GM23338 (cell line): ENCODE data around the gene PRAMEF14. TPM values are rescaled to one million over a fixed set of nuclear protein-coding genes. Genes with fewer than 3 reads are reported as not detected.
A peak's percentile ranks its signal among the peaks of the same experiment; 100 is the strongest.
"Not testable (repeated sequence)": the region's sequence is repeated elsewhere in the genome, so short reads cannot be mapped to it uniquely, and the experiment has no call there.

Experiments
- ATAC-seq: fragments of 200-7000 bp; cut with Tn5 transposase; 3 replicates; pipeline ENCODE4 v1.9.1; 2020
- DNase-seq: peaks from one replicate; pipeline ENCODE4 v3.0.0-alpha.2; 2015; ENCODE audit warnings: low spot score
- H2AFZ ChIP-seq: fragments of 200-600 bp; sonication (generic); 2 replicates; pipeline ENCODE4 v1.8.0; 2016; ENCODE audit warnings: antibody characterized with exemption, mild to moderate bottlenecking, moderate library complexity
- H3F3A ChIP-seq: fragments of 200-600 bp; sonication (generic); replicated peaks from 2 replicates; pipeline ENCODE4 v1.8.0; 2017; ENCODE audit warnings: antibody characterized with exemption, mixed run types, low read depth
- H3K27ac ChIP-seq: fragments of 200-600 bp; sonication (generic); 2 replicates; pipeline ENCODE4 v1.6.1; 2016; ENCODE audit warnings: low read depth
- H3K27me3 ChIP-seq: fragments of 200-600 bp; sonication (generic); 2 replicates; pipeline ENCODE4 v1.8.0; 2016; ENCODE audit warnings: mild to moderate bottlenecking, mixed run types, moderate library complexity; ENCODE audit not compliant: insufficient read depth
- H3K36me3 ChIP-seq: fragments of 200-600 bp; sonication (generic); 2 replicates; pipeline ENCODE4 v1.8.0; 2016; ENCODE audit warnings: mild to moderate bottlenecking; ENCODE audit not compliant: insufficient read depth
- H3K4me1 ChIP-seq: fragments of 200-600 bp; sonication (generic); 2 replicates; pipeline ENCODE4 v1.8.0; 2016; ENCODE audit warnings: mild to moderate bottlenecking, moderate library complexity; ENCODE audit not compliant: insufficient read depth
- H3K4me2 ChIP-seq: fragments of 200-600 bp; sonication (generic); 2 replicates; pipeline ENCODE4 v1.7.1; 2017; ENCODE audit warnings: mixed run types
- H3K4me3 ChIP-seq: fragments of 200-600 bp; sonication (generic); 2 replicates; pipeline ENCODE4 v1.6.1; 2016; ENCODE audit warnings: mixed run types
- H3K79me2 ChIP-seq: fragments of 200-600 bp; sonication (generic); replicated peaks from 2 replicates; pipeline ENCODE4 v1.8.0; 2017; ENCODE audit warnings: mild to moderate bottlenecking; ENCODE audit not compliant: insufficient read depth
- H3K9me2 ChIP-seq: fragments of 200-600 bp; sonication (generic); 2 replicates; pipeline ENCODE4 v1.8.0; 2017; ENCODE audit not compliant: insufficient read depth
- H4K20me1 ChIP-seq: fragments of 200-600 bp; sonication (generic); replicated peaks from 2 replicates; pipeline ENCODE4 v1.8.0; 2017; ENCODE audit warnings: mild to moderate bottlenecking; ENCODE audit not compliant: insufficient read depth
- H3K27ac Mint-ChIP-seq: 2 replicates; pipeline ENCODE4 v1.8.0; 2020; ENCODE audit warnings: inconsistent platforms, mild to moderate bottlenecking, moderate library complexity, mixed read lengths
- H3K27me3 Mint-ChIP-seq: 3 replicates; pipeline ENCODE4 v1.8.0; 2022; ENCODE audit warnings: low read depth, mild to moderate bottlenecking, moderate library complexity, mixed read lengths, inconsistent platforms; ENCODE audit not compliant: insufficient read depth, poor library complexity
- H3K36me3 Mint-ChIP-seq: 3 replicates; pipeline ENCODE4 v1.8.0; 2021; ENCODE audit warnings: low read depth, mild to moderate bottlenecking, inconsistent platforms, moderate library complexity, mixed read lengths
- H3K4me1 Mint-ChIP-seq: 3 replicates; pipeline ENCODE4 v1.8.0; 2020; ENCODE audit warnings: mild to moderate bottlenecking, inconsistent platforms, mixed read lengths
- H3K4me3 Mint-ChIP-seq: 3 replicates; pipeline ENCODE4 v1.8.0; 2021; ENCODE audit warnings: moderate library complexity, mild to moderate bottlenecking, inconsistent platforms, mixed read lengths
- H3K9me3 Mint-ChIP-seq: 3 replicates; pipeline ENCODE4 v1.8.0; 2020; ENCODE audit warnings: moderate library complexity, mild to moderate bottlenecking, inconsistent platforms, mixed read lengths
- CTCF ChIP-seq, 2 experiments: fragments of 200-600 bp in 1 of 2; sonication (generic) in 1 of 2; conservative IDR thresholded peaks; 2 replicates each; pipeline versions ENCODE4 v1.5.1 to v1.6.1; 2016 to 2017; ENCODE audit warnings: antibody characterized with exemption in 2 of 2, low read depth in 2 of 2, mild to moderate bottlenecking in 2 of 2, moderate library complexity in 1 of 2
- polyA plus RNA-seq: library from polyadenylated mRNA; unstranded; fragments of >200 nt; fragmentation: Nextera tagmentation; extraction: Ambion mirVana; gene quantifications from 2 replicates; pipeline ENCODE4 v1.2.1, GENCODE V29; 2016
- total RNA-seq: library from RNA; depleted of rRNA; stranded (reverse); fragments of >200 nt; shearing (Covaris generic); gene quantifications from 2 replicates; pipeline ENCODE4 v1.2.3, GENCODE V29; 2014

PRAMEF14 gene
- total and polyA plus RNA-seq, 2 experiments from 2014 or later: not detected

GRCh38 chr1:13356774-13357173 is 9.8 kb upstream of the PRAMEF14 start:
- H3K79me2 ChIP-seq, H4K20me1 ChIP-seq, ATAC-seq, H3K4me2 ChIP-seq, H3K4me3 Mint-ChIP-seq, H3K27ac Mint-ChIP-seq, H3K27ac ChIP-seq, H3K36me3 ChIP-seq, H3K4me1 Mint-ChIP-seq, H3K4me3 ChIP-seq, H3K27me3 ChIP-seq, H3K36me3 Mint-ChIP-seq, H3F3A ChIP-seq, H2AFZ ChIP-seq, H3K27me3 Mint-ChIP-seq, H3K4me1 ChIP-seq, H3K9me2 ChIP-seq: not testable (repeated sequence)
- peak; percentile 87 for DNase-seq
- peaks cover 30% of the 10 kb centered on the region for H3K9me3 Mint-ChIP-seq
- peak; percentile 52 to 63 for TF ChIP-seq CTCF (conservative IDR thresholded peaks at IDR 0.05; ENCODE audit: low read depth in 2 of 2)

GRCh38 chr1:13354475-13354874 is 7.5 kb upstream of the PRAMEF14 start:
- H3K27me3 ChIP-seq, DNase-seq, H4K20me1 ChIP-seq, H3K27me3 Mint-ChIP-seq, H3K27ac ChIP-seq, H3K79me2 ChIP-seq, H3K27ac Mint-ChIP-seq, H3F3A ChIP-seq, H3K4me1 Mint-ChIP-seq, H3K36me3 ChIP-seq, ATAC-seq, H2AFZ ChIP-seq, H3K36me3 Mint-ChIP-seq, H3K4me2 ChIP-seq, H3K4me3 Mint-ChIP-seq, H3K4me3 ChIP-seq, H3K4me1 ChIP-seq, H3K9me2 ChIP-seq: not testable (repeated sequence)
- TF ChIP-seq CTCF (conservative IDR thresholded peaks at IDR 0.05; ENCODE audit: low read depth in 2 of 2): peak in 1 of 2 experiments; percentile 25; a peak in 2 of 4 replicates
- peaks cover 28% of the 10 kb centered on the region for H3K9me3 Mint-ChIP-seq

GRCh38 chr1:13353476-13353875 is 6.5 kb upstream of the PRAMEF14 start:
- not testable (repeated sequence) for H3K9me2 ChIP-seq, H3F3A ChIP-seq, H3K27me3 Mint-ChIP-seq, H3K27me3 ChIP-seq, H4K20me1 ChIP-seq, H3K4me3 Mint-ChIP-seq, H3K4me2 ChIP-seq, ATAC-seq, H3K4me3 ChIP-seq, H3K27ac Mint-ChIP-seq, H3K79me2 ChIP-seq, H3K4me1 Mint-ChIP-seq, H3K27ac ChIP-seq, H2AFZ ChIP-seq, H3K36me3 Mint-ChIP-seq, H3K36me3 ChIP-seq, H3K4me1 ChIP-seq
- H3K9me3 Mint-ChIP-seq: peaks cover 33% of the 10 kb centered on the region
- peak; percentile 11 for DNase-seq

GRCh38 chr1:13342496-13342895 is 4.4 kb downstream of the PRAMEF14 start:
- H3K36me3 Mint-ChIP-seq, H3K4me3 Mint-ChIP-seq, H3K36me3 ChIP-seq, H3K4me3 ChIP-seq, DNase-seq, H3K4me1 ChIP-seq, H3K27ac ChIP-seq, H3K4me2 ChIP-seq, H3K79me2 ChIP-seq, H3K9me2 ChIP-seq, H3K4me1 Mint-ChIP-seq, H3K27me3 ChIP-seq, H3K27me3 Mint-ChIP-seq, H4K20me1 ChIP-seq, H3K27ac Mint-ChIP-seq, ATAC-seq, H3F3A ChIP-seq, H2AFZ ChIP-seq: not testable (repeated sequence)
- peaks cover 43% of the 10 kb centered on the region for H3K9me3 Mint-ChIP-seq

- not testable (repeated sequence) for H3K36me3 ChIP-seq, H3K9me2 ChIP-seq, H3K4me1 Mint-ChIP-seq, H3K27ac Mint-ChIP-seq, DNase-seq, H4K20me1 ChIP-seq, H3K27ac ChIP-seq, H3K27me3 Mint-ChIP-seq, H2AFZ ChIP-seq, H3K27me3 ChIP-seq, H3K79me2 ChIP-seq, H3K4me1 ChIP-seq, ATAC-seq, H3K4me3 ChIP-seq, H3K4me3 Mint-ChIP-seq, H3F3A ChIP-seq, H3K4me2 ChIP-seq
- H3K9me3 Mint-ChIP-seq: peaks cover 46% of the 10 kb centered on the region
- H3K36me3 Mint-ChIP-seq: peaks cover 11% of the 10 kb centered on the region; the same call in 2 of the 3 replicates
These were observed 31.7 kb downstream of the PRAMEF14 start, which contains the start of gene PRAMEF15 for GRCh38 chr1:13315281-13315680. PRAMEF15 (plus strand) TSS chr1:13315581; CDS start chr1:13318408, 2,827 bp downstream.
